Pancreas (tissue), 10 donors: Measurements from ENCODE around the gene STMN1. TPM values are rescaled to one million over a fixed set of nuclear protein-coding genes. Genes with fewer than 3 reads are reported as not detected.

Experiments
- ATAC-seq, 4 donors: fragments of 200-7000 bp; cut with Tn5 transposase; one replicate each; pipeline versions ENCODE4 v1.8.0 to v1.9.1; 2020; ENCODE audit warnings: mild to moderate bottlenecking in 4 of 4, moderate library complexity in 4 of 4
- DNase-seq, 6 donors: peaks; one replicate each; pipeline ENCODE4 v3.0.0-alpha.2; 2020
- FAIRE-seq: peaks from 2 replicates; lab custom pipeline; 2012; peaks lifted over from hg19 to GRCh38; lab: Jason Lieb, UNC
- H3K27ac ChIP-seq, 4 donors: fragments of 200-600 bp; sonication (generic); 1 replicate in 3 of 4; 2 replicates in 1 of 4; pipeline versions ENCODE4 v1.5.0 to v1.8.0; 2020
- H3K27me3 ChIP-seq, 4 donors: fragments of 200-600 bp; one replicate each; pipeline ENCODE4 v1.8.0; 2021
- H3K36me3 ChIP-seq, 3 donors: fragments of 200-600 bp; sonication (generic) in 1 of 3; one replicate each; pipeline versions ENCODE4 v1.5.0 to v1.8.0; 2020 to 2021
- H3K4me1 ChIP-seq, 3 donors: fragments of 200-600 bp; one replicate each; pipeline ENCODE4 v1.8.0; 2021
- H3K4me3 ChIP-seq, 4 donors: fragments of 200-600 bp; sonication (generic) in 2 of 4; one replicate each; pipeline versions ENCODE4 v1.5.0 to v1.8.0; 2020 to 2021
- H3K9me3 ChIP-seq, 4 donors: fragments of 200-600 bp; one replicate each; pipeline ENCODE4 v1.8.0; 2021
- WGBS, 2 donors: extraction: QIAGEN DNeasy Blood & Tissue Kit; methylation state at CpG; one replicate each; pipeline ENCODE4 v1.1.7; 2013; 5-methylcytosine and 5-hydroxymethylcytosine counted together
- intact Hi-C, 3 donors: fragments of 100-400 bp; cut with DNase I; formaldehyde crosslinking; loops; one replicate each; pipeline versions ENCODE4 v1.11.1 to v1.14.2; 2022
- polyA plus RNA-seq, 2 donors: library from polyadenylated mRNA; stranded (reverse); fragments of 200-250 nt; gene quantifications; one replicate each; pipeline ENCODE4 v1.2.3, GENCODE V29; 2013
- total RNA-seq, 6 donors: library from RNA; stranded (reverse); fragmentation: NEBNext Ultra II Directional in 4 of 6; extraction: Animal tissue kit (Norgen Biotek cat#: 25700) in 4 of 6; gene quantifications; one replicate each; pipeline versions ENCODE4 v1.2.1 to v1.2.4, GENCODE V29; 2021 to 2023
- TF ChIP-seq, protein P1 (sequence below), 4 donors: fragments of 200-600 bp; sonication (generic) in 3 of 4; IDR thresholded peaks; one replicate each; pipeline versions ENCODE4 v1.5.0 to v1.8.0; 2021; ENCODE audit warnings: antibody characterized with exemption in 4 of 4
- donor health status: healthy with polysubstance abuse.
- donor health status: DM: no; HTN: no; CAD: no; lungs with moderate emphysema.
- donor health status: DM: no; HTN: no; CAD: no.
- donor health status: control.
- donor health status: control.
- donor health status: Bipolar disorder and iron deficiency.
- donor health status: DM: yes; HTN: yes; CAD: no.
- donor health status: DM: no; HTN: no; CAD: no.
- donor health status: DM: no; HTN: no; CAD: no.
- donor health status: DM: yes; HTN: yes; CAD: no.

Gene STMN1
- total RNA-seq (10 to 100 TPM in 3 of 6 donors, 1 to 10 TPM in 3; 3.3 to 40.3 (median 8.7) TPM), polyA plus RNA-seq (10 to 100 TPM; 16.2 to 58.0 TPM)

DNA sequence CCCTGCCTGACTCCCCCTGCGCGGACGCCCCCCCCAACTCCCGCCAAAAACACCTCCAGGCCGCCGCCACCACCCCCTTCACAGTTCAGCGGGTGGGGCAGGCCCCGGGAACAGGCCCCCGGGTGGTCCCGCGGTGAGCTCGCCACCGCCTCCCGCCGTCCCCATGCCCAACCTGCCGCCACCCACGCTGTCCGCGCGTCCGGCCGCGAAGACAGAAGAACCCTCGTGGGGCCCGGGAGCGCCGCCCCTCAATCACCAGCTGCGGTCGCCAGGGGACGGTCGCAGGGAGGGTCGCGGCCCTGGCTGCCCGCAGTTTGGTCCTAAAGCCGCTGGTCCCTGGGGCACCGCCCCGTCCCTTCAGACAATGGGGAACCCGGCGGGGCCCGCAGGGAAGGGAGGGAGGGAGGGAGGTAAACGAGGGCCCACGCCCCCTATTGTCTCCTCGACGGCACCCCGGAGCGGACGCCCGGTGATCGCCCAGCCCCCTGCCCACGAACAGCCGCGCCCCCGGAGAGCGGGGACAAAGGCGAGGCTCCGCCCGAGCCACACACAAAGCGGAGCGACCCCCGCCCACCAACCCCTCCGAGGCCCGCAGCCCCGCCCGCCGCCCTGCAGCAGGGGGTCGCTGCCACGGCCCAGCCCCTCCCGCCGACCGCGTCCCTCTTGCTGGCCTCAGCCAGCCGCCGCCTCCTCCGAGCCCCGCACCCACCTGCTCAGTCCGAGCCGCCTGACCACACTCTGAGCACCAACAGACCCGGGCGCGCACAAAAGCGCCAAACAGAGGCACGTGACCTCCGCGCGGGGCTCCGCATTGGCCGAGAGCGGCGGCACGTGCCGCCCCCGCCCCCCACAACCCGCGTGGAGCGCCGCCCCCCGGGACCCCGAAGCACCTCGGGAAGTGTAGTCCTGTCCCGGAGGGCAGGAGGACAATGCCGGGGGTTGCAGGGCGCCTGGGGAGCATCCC, at the start of gene STMN1:
Gene STMN1 (minus strand): TSS at position 740 of the 964 bp plus-strand sequence. CDS start 1,743 bp downstream, outside the sequence.
- H3K36me3 ChIP-seq = no peaks in the 10 kb centered on the region
- DNase-seq (peak; percentile 86 to 96 (median 89)), ATAC-seq (peak; percentile 88 to 94 (median 93)), FAIRE-seq (no peak)
- peaks cover 0 to 9% (median 8%) of the 10 kb centered on the region in 3 donors for H3K4me1 ChIP-seq
- H3K4me3 ChIP-seq = peak within 1 kb of the TSS; percentile 46 to 75 (median 58)
- WGBS, 2 donors = 1% methylated on average over 74 to 102 of the region's 102 CpGs
- TF ChIP-seq, protein P1, sequence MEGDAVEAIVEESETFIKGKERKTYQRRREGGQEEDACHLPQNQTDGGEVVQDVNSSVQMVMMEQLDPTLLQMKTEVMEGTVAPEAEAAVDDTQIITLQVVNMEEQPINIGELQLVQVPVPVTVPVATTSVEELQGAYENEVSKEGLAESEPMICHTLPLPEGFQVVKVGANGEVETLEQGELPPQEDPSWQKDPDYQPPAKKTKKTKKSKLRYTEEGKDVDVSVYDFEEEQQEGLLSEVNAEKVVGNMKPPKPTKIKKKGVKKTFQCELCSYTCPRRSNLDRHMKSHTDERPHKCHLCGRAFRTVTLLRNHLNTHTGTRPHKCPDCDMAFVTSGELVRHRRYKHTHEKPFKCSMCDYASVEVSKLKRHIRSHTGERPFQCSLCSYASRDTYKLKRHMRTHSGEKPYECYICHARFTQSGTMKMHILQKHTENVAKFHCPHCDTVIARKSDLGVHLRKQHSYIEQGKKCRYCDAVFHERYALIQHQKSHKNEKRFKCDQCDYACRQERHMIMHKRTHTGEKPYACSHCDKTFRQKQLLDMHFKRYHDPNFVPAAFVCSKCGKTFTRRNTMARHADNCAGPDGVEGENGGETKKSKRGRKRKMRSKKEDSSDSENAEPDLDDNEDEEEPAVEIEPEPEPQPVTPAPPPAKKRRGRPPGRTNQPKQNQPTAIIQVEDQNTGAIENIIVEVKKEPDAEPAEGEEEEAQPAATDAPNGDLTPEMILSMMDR (IDR thresholded peaks at IDR 0.05) = no peak
- intact Hi-C loops = loop anchor here in 1 of 3 donors (5.0 kb wide), 1 partner anchor 86 kb away; no protein-coding TSS in a partner anchor
- no peaks in the 10 kb centered on the region for H3K27me3 ChIP-seq
- no peaks in the 10 kb centered on the region for H3K9me3 ChIP-seq
- peak within 1 kb of the TSS in 1 of 4 donors; percentile 28 for H3K27ac ChIP-seq

DNA sequence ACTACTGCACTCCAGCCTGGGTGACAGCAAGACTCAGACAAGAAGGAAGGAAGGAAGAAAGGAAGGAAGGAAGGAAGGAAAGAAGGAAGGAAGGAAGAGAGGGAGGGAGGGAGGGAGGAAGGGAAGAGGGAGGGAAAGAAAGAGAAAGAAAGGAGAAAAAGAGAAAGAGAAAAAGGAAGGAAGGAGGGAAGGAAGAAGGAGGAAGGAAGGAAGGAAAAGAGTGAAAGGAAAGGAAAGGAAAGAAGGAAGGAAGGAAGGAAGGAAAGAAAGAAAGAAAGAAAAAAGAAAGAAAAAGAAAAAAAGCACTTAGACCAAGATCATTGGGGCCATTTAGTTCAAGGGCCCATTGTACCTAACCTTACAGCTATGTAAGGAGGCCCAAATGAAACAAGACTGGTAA, 49.3 kb upstream of the STMN1 start:
- no peaks in the 10 kb centered on the region for H3K4me1 ChIP-seq
- H3K27ac ChIP-seq = no peak overlapping the region
- no peak for FAIRE-seq
- TF ChIP-seq, protein P1 (IDR thresholded peaks at IDR 0.05) = no peak
- no peak for DNase-seq
- H3K36me3 ChIP-seq = peaks cover 0 to 2% (median 0%) of the 10 kb centered on the region in 3 donors
- ATAC-seq = no peak
- intact Hi-C loops = no loop called here
- no peaks in the 10 kb centered on the region for H3K27me3 ChIP-seq
- H3K9me3 ChIP-seq = no peaks in the 10 kb centered on the region
- no peak overlapping the region for H3K4me3 ChIP-seq

- 85 to 88% methylated on average over 10 of the region's 10 CpGs for WGBS, 2 donors
- Histone ChIP-seq H3K27ac (no peak overlapping the region), H3K9me3 (no peaks in the 10 kb centered on the region), H3K27me3 (no peaks in the 10 kb centered on the region), H3K36me3 (no peaks in the 10 kb centered on the region), H3K4me1 (no peaks in the 10 kb centered on the region), H3K4me3 (no peak overlapping the region)
- DNase-seq (no peak), FAIRE-seq (no peak), ATAC-seq (no peak)
- TF ChIP-seq, protein P1 (IDR thresholded peaks at IDR 0.05) = no peak
- intact Hi-C loops = no loop called here
Observed at GRCh38 chr1:25954282-25954938, 48.2 kb upstream of the STMN1 start.

DNA sequence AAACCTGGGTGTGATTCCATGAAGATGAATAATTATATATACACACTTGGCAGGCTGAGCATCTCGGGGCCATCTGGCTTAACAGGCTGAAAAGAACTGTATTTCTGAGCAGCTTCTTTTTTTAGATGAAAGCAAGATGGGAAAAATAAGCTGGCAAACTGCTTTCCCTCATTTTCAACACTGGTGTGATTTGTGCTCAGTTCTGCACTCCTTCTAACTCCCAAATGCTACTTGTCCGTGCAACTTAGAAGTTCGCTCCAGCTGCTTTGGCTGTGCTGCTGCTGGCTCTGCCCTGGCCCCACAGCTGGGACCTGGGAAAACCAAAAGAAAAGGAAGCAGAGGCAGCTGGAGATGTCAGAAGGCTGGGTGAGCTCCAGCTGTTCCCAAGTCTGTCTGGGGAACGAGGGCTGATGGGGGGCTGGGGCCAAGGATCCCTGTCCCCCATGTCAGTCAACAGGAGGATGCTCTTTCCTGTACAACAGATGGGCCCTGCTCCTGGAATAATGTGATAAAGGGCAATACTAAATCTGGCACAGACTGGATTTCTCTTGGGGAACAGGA, 46.7 kb upstream of the STMN1 start:
- Histone ChIP-seq H3K27ac (no peak overlapping the region), H3K4me1 (no peaks in the 10 kb centered on the region), H3K36me3 (no peaks in the 10 kb centered on the region), H3K4me3 (no peak overlapping the region), H3K9me3 (no peaks in the 10 kb centered on the region), H3K27me3 (no peaks in the 10 kb centered on the region)
- FAIRE-seq (no peak), ATAC-seq (peak in 2 of 4 donors; percentile 22 to 25), DNase-seq (no peak)
- TF ChIP-seq, protein P1 (IDR thresholded peaks at IDR 0.05) = no peak
- intact Hi-C loops = no loop called here
- WGBS, 2 donors = 66 to 71% methylated on average over 4 of the region's 4 CpGs
